NCI-H526 treated with DMSO at 0.1 percent for 48 hours (cell line): ENCODE data around the gene UNC5B.
A peak's percentile ranks its signal among the peaks of the same experiment; 100 is the strongest.
"Not testable (repeated sequence)": the region's sequence is repeated elsewhere in the genome, so short reads cannot be mapped to it uniquely, and the experiment has no call there.

Experiments
- DNase-seq: peaks from one replicate; lab custom pipeline; 2025; lab: John Stamatoyannopoulos, UW

Gene UNC5B

DNA sequence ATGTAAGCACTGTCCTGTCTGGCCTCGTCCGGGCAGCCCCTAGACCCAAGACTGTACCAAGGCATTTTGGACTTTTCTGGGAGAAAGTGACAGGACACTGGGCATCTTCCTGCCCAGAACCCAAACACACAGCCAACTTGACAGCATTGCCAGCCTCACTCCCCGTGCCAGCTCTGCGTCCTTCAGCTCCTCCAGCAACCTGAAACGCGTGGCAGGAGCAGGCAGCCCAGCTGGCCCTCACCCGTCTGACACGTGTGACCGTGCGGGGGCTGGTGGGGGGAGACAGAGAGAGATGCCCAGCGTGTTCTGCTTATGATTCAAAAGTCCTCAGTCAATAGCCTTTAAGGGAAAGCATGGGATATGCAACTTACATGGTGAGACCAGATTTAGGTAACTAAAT is 56.4 kb downstream of the UNC5B start:
- no peak for DNase-seq

DNA sequence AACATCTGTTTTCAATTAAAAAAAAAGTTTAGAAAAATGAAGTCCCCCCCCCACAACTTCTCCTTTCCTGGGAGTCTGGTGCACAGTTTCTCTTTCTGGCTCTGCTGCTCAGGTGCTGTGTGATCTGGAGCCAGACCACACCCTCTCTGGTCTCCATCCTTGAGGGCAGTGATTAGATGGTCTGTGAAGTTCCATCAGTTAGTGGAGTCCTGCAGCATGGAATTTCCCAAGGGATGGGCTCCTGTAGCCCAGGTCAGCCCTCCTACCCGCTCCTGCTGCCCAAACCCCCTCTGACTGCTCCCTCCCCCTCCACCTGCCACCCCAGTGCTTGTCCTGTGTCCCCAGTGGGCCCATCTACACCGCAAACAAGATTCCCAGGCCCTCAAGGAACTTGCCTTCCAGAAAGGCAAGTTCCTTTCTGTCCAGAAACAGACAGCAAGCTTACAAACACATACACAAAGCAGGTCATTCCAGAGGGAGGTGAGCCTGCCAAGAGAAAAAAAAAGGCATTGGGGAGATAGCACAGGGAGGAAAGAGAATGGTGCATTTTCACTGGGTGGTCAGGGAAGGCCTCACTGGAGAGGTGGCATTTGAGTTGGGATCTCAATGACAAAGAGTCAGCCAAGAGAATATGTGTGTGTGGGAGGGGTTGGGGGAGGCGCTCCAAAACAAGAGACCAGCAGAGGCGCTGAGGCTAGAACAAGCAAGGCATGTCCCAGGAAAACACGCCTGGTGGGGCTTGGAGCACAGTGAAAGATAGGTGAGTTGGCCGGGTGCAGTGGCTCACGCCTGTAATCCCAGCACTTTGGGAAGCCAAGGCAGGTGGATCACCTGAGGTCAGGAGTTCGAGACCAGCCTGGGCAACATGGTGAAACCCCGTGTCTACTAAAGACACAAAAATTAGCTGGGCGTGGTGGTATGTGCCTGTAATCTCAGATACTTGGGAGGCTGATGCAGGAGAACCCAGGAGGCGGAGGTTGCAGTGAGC is 57.2 kb downstream of the UNC5B start:
- no peak for DNase-seq

DNA sequence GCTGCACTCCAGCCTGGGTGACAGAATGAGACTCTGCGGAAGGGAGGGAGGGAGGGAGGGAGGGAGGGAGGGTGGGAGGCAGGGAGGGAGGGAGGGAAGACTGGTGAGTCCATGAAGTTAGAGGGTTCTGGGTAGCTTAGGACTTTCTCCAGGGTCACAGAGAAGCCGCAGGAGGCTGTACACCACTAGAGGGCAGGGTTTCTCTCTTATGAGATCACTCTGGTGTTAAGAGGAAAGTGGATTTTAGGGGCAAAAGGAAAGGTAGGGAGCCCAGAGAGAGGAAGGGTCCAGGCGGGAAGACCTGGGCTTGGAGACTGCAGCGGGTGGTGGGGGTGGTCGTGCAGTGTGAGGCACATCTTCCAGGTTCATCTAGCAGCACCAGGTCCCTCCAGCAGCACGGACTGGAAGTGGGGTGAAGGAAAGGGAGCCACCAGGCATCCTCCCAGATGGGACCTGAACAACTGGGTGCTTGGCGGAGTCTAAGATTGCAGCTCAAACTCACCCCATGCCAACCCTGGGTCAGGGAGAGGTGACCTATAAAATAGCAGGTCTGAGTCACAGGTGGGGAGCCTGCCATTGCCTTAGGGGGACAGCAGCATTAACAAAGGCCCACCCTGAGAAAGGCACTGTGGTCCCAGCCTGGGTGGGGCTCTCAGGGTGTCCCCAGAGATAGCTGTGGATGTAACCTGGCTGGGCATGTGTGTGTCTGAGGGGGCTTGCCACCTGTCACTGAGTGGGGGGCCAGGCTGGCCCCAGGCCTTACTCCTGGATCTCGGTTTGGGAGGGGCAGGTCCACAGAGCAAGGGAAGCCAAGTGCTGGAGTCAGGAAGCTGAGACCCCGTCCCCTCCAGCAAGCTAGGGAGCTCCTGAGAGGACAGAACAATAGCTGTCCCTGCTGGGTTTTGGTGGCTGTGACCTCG is 58.2 kb downstream of the UNC5B start:
- peak; percentile 10 for DNase-seq

DNA sequence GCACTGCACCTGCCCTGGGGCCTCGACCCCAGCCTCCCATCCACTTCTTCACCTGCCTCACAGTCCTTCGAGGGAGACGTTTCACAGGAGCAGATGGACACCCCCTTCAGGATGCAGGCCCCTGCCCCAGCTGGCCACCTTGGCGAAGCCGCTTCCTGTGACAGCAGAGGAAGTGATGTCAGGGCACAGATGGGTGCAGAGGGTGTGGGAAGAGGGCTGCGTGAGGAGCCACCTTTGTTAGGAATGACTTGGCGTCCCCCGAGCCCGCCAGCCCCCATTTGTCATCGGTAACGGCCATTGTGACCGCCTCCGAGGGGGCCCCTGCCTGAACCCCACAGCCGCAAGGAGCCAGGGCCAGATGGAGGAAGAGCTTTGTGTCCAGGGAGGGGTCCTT is 59.3 kb downstream of the UNC5B start:
- no peak for DNase-seq

DNA sequence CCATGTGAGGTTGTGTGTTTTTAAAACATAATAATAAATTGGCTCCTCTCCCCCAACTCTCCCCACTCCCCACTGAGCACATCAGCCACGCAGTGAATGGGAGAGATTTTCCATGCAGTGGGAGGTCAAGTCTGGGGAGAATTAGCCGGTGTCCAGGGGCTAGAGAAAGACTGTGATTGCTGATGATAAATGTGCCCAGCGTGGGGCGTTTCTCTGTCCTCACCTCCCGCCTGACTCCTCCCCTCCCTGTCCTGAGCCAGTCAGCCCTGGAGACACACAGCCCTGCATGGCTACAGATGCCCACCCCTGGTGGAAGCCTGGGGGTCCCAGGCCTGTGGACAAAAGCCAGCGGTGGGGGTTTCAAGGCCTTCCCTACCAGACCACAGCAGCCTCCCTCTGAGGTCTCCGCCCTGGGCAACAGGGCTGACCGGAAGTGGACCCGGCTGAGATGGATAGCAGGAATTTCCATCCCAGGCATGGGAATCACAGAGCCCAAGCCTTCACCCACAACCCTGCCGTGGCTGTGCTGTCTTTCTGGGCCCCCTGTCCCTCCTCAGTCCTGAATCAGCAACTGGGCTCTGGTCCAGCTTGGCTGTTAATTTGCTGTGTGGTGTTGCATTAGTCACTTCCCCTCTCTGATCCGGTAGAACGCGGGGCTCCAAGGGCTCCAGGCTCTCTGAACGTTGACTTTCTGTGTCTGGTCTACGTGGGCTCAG is 59.8 kb downstream of the UNC5B start:
- no peak for DNase-seq

DNA sequence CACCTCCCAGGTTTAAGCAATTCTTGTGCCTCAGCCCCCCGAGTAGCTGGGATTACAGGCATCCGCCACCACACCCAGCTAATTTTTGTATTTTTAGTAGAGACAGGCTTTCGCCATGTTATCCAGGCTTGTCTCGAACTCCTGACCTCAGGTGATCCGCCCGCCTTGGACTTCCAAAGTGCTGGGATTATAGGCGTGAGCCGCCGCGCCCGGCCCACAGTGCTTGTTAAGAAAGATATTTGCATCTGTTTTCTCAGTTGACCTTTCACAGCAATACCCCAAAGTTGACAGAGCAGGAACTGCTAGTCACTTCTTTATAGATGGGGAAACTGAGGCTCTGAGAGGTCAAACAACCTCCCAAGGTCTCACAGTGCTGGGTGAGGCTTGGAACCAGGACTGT is 60.6 kb downstream of the UNC5B start:
- not testable (repeated sequence) for DNase-seq

DNA sequence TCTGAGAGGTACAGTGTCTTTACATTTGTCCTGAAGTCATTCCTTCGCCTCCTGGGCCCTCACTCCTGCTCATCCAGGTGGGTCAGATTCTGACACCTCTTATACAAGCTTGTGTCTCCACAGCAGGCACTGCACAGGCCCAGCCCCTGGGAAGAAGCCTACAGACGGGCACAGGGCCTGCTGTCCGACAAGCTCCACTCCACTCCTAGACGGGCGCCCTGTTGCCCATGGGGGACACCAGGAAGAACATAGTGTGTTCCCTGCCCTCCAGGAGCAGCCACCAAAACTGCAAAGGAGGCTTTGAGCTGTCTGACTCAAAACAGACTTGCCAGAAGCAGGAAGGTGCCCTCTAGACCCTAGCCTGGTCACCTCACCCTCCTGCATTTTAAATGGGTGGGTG is 61.1 kb downstream of the UNC5B start:
- no peak for DNase-seq

DNA sequence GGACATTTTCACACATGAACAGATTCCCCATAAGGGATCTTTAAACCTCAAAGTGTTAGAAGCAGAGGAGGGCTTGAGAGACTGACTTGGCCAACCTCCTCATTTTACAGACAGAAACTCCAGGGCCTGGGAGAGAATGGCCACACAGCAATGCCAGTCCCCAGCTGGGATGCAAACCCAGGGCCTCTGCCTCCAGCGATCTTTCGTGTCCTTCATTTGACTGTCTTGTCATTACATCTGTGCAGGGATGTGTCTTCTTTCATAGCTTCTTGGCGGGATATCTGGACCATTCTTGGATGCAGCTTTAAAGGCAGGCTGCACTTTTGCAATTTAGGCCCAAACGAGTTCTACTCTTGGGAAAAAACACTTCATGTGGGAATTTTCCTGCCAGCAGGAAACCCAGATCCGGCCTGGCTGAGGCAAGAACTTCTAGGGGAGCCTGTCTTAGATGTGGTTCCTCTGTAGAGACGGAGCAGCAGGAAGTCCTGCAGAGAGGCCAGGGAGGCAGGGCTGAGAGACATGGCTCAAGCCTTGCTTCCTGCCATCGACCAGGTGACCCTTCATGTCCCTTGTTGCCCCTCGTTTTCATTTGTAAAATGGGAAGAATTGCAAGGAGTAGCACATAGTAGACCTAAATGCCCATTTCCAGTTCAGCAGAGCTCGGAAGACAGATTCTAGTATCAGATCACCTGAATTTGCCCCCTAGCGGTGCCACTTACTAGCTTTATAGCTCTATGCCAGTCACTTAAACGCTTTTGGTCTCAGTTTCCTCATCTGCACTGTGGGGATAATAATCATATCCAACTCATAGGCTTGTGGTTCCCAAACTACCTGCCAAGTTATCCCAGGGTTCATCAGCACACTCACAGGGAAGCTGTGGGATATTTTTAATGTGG is 62.8 kb downstream of the UNC5B start:
- DNase-seq, result no peak

DNA sequence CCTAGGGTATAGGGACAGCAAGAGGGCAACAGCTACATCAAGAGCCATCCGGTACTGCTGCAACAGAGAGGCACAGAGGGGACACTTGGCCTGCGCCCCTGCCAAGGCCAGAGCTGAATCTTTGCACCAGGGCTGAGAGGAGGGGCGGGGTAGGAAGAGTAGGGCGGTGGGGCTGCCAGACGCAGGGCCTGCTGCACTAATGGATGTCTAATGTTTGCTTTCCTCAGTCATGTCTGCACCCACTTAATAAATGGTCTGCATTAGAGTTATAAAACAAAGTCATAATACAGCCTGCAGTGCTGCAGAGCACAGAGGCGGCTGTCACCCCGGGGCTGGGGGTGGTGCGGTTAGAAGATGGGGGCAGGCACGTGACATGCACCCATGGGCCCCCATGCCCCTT is 64.5 kb downstream of the UNC5B start:
- no peak for DNase-seq

DNA sequence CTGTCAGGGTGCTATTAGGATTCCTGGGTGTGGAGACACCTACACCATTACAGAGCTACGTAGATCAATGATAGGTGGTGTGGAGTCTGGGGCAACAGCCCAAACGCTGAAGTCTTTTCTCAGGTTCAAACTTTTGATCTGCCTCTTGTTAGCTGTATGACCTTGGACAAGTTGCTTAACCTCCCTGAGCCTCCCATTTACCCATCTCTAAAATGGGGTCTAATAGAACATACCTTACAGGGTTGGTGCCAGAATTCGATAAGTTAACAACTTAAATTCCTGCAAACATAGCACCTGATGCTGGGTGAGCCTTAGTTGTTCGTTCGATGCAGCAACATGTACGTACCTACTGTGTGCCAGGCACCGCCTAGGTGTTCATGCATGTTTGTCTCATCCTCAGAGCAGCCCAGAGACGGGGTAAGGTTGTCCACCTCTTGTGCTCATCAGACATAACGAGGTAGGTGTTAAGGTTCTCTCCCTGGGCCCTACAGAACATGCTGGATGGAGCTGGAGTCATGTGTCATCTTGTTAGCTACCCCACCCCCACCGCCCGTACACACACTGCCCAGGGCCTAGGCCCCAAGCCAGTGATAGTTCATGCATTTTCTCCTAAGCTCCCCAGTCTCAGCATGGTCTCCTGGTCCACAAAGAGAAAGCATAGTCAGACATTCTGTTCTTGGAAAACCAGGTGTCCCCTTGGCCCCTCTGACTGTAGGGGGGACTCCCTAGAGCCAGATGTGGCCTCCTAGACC is 65.7 kb downstream of the UNC5B start:
- no peak for DNase-seq

DNA sequence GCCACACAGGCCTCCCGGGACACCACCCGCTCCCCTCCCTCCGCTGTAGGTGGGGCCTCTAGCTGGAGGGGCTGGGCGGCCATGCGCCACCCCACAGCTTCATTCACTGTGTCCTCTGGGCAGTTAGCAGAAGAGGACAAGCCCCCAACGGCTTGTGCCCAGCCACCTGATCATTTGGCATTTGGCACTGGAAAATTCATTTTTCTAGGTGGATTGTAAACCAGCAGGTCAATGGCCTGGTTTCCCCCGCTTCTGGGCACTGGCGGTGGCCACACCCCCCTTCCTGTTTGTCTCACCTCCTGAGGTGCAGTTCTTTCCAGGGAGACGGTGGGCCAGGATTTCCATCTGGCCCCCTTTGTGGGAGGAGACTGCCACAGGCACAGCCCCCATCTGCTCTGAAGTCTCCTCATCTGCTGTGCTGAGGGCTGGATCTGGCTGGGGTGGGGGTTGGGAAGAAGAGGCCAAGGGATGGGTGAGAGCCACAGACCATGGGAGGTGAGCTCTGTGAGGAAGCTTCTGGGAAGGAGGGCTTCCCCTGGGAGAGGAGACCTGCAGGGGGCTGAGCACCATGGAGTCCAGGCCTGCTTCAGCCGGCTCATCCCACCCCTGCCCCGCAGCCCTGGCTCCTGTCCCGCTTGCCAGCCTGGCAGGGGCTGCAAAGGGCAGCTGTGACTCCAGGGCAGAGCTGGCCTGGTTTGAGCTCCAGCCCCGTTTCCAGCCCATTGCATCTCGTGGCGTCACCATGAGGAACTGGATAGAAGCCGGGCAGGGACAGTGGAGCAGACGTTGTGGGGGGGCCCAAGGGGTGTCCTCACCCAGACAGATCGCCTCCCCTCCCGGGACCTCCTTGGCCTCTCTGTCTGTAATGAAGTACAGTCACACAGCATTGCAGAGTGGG is 66.6 kb downstream of the UNC5B start:
- no peak for DNase-seq

DNA sequence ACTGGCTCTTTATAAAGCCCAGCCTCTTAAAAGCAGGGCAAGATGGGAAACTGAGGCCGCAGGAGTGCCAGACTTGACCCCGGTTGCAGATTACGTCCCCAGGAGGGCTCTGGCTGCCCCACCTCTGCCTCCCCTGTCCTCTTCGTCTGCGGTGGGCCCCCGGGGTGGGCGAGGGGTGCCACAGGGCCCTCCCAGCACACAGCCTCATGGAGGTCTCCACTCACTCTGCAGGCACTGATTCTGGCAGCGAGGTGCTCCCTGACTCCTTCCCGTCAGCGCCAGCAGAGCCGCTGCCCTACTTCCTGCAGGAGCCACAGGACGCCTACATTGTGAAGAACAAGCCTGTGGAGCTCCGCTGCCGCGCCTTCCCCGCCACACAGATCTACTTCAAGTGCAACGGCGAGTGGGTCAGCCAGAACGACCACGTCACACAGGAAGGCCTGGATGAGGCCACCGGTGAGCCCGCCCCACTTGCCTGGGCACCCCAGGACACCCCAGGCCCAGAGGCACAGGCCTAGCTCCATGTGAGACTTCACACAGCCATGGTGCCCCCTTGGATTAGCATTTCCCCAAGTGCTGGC is 67.3 kb downstream of the UNC5B start:
- DNase-seq, result no peak

DNA sequence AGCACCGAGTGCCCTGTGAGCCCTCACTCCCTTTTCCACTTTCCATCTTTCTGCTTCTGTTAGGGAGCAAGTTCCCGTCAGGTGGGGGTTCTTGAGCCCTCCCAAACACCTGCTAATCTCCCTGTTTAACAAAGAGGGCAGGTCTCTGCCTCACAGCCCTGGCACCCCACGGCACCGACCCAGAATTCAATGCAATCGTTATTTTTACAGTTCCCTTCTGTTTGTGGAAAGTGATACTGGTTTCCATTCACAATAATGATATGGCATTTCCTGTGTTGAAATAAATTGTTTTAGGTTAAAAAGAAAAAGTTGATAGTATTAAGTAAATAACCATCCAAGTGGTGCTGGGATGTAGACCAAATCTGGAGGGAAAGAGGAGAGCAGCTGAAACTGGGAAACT is 67.8 kb downstream of the UNC5B start:
- no peak for DNase-seq

DNA sequence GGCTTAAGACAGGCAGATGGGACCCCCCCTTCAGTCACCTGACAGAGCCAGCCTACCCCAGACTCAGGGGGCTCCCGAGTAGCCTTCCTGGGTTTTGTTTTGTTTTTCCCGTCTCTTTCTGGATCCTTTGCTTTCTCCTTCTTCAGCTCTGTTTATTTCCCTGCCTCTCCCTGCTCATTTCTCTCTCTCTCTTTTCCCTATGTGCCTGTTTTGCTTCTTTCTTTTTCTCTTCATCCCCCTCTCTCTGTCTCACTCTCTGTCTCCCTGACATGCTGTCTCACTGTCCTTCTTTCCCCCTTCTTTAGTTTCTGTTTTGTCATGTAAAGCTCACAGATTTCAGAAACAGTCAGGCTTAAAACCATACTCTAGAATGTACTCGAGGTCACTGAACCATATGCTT is 68.5 kb downstream of the UNC5B start:
- DNase-seq, result no peak

DNA sequence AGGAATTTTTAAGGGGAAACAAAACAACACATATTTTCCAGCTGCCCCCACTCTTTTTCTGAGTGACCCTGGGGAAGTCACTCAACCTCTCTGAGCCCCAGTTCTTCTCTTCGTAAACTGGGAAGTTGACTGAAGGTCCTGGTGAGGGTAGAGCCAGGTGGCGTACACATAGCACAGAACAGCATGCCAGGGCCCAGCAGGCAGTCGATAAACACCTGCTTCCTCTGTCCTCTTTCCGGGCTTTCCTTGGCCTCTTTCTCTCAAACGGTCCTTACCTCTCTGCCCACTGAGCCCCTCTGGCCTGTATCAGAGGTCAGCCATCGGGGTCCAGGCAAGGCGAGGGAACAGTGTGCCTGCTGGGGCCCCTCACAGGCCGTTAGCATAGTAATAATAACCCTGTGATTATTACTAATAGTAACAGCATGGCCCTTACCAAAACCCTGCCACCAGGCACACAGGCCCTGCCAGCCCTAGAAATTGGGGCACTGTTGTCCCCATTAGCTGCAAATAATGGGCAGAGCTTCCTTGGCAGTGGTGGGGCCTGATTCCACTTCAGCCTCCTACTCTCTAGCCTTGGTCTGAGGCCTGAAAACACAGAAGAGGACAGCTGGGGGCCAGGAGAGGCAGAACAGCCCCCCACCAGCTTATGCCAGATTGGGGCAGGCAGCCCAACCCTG is 69.4 kb downstream of the UNC5B start:
- DNase-seq, result no peak

DNA sequence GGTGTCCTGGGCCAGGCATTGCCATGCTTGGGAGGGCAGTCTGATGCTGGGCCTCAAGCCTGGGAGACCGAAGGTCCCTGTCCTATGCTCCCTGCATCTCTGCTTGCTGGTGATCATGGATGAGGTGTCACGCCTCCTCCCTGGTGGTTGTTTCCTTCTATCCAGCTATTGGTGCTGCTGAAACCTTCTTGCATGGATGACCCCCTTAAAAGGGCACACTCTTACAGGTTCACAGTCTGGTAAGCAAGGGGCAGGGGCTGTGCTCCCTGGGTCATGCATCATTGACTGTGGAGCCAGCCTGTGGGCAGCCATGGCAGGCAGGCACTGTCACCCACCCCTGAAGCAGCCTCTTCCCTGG is 69.9 kb downstream of the UNC5B start:
- DNase-seq, result no peak

DNA sequence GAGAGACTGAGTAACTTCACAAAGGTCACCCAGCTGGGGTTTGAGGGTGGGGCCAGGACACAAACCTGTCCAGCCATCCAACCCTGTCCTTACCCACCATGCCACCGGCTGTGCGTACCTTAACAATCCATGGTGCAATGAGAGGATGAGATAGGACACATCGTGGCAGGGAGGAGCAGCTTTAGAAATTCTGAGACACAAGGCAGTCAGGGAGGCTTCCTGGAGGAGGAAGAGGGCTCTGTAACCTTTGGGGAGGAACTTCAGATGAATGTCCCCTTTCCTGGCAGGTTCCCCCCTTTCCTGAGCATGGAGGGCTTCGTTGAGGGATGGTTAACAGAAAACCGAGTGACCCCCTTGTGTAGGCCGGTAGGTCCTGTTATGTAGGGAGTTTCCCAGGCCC is 71.0 kb downstream of the UNC5B start:
- DNase-seq, result no peak

DNA sequence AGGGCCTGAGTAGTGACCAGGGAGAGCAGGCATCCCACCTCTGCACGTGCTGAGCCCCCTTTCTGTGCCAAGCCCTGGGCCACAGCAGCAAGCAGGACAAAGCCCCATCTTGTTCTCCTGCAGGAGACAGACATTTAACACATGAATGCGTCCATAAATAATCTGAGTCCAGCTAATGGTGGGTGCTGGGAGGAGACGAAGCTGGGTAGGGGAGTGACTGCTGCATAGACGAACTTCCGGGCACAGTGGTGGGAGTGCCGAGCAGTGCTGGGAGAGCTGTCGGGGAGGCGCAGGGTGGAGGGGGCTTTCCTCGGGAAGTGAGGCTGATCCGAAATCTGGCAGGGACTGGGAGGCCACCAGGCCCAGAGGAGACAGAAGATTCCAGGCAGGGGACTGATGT is 71.5 kb downstream of the UNC5B start:
- DNase-seq, result no peak
